GM21528 (cell line): ENCODE data around the gene SNAPIN.

Experiments
- ATAC-seq: cut with Tn5 transposase; IDR thresholded peaks from one replicate; pipeline ENCODE4 v1.9.1; 2021; ENCODE audit warnings: mild to moderate bottlenecking, moderate library complexity; ENCODE audit not compliant: unreplicated experiment, low FRiP score

Gene SNAPIN

DNA sequence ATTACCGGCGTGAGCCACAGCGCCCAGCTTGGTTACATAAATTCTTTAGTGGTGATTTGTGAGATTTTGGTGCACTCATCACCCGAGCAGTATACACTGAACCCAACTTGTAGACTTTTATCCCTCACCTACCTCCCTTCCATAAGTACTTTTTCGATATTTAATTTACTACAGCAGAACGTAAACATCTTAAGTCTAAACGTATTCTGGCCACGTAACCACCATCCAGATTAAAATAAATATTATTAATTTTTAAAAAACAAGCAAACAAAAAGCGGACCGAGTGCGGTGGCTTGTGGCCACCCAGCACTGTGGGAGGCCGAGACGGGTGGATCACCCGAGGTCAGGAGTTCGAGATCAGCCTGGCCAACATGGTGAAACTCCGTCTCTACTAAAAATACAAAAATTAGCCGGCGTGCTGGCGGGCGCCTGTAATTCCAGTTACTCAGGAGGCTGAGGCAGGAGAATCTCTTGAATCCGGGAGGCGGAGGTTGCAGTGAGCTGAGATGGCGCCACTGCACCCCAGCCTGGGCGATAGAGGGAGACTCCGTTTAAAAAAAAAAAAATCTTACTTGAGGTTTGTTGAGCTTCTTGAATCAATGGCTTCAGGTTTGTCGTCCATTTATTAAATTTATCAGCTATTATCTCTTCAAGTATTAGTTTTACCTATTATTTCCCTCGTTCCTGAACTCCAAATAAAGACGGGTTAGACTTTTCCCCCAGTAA lies 13.3 kb downstream of the SNAPIN start:
- ATAC-seq, result peak; percentile 19

DNA sequence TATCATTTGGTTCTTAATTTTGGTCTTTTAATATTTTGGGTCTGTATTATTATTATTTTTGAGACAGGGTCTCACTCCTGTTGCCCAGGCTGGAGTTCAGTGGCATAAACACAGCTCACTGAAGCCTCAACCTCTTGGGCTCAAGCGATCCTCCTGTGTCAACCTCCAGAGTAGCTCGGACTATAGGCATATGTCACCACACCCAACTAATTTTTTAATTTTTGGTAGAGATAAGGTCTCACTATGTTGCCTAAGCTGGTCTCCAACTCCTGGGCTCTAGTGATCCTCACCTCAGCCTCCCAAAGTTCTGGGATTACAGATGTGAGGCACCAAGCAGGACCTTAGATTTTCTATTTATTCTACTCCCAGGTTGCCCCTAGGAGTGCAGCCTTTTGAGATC lies 15.0 kb downstream of the SNAPIN start:
- no peak for ATAC-seq

DNA sequence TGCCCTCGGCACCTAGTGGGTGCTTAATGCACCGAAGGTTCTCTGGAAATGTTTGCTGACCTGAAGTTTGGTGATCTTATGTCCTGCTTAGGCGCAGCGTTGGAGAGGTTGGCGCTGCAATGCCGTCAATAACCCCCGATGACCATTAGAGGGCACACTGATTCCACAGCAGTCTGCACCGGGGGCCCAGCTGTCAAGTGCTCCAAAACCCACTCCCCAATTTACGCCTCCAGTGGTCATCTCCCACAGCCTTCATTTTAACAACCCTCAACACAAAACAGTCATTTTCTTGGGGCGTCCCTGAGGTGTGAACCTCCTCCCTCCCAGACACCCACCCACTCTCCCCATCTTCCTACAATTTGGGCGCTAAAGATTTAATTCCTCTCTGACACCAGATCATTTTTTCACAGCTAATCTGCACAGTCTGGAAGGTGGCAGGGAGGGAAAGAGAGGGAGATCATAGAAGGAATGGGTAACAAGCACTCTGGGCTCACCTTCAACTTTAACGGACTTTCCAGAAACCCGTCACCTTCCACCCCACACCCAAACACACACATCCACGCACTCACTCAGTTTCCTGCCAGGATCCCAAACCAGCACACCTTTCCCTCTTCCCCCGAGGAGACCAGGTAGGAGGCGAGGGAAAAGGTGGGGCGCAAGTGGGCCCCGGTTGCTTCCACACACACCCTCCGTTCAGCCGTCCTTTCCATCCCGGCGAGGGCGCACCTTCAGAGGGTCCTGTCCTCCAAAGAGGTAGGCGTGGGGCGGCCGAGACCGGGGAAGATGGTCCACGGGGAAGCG lies 19.4 kb downstream of the SNAPIN start:
- ATAC-seq, result no peak

DNA sequence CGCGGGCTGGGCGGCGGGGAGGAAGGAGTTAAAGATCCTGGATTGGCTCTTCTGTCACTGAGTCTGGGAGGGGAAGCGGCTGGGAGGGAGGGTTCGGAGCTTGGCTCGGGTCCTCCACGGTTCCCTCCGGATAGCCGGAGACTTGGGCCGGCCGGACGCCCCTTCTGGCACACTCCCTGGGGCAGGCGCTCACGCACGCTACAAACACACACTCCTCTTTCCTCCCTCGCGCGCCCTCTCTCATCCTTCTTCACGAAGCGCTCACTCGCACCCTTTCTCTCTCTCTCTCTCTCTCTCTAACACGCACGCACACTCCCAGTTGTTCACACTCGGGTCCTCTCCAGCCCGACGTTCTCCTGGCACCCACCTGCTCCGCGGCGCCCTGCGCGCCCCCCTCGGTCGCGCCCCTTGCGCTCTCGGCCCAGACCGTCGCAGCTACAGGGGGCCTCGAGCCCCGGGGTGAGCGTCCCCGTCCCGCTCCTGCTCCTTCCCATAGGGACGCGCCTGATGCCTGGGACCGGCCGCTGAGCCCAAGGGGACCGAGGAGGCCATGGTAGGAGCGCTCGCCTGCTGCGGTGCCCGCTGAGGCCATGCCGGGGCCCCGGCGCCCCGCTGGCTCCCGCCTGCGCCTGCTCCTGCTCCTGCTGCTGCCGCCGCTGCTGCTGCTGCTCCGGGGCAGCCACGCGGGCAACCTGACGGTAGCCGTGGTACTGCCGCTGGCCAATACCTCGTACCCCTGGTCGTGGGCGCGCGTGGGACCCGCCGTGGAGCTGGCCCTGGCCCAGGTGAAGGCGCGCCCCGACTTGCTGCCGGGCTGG lies 20.2 kb downstream of the SNAPIN start, which contains the start of gene NPR1:
Gene NPR1, plus strand, starts transcription at position 170 of the 818 bp plus-strand sequence. Its CDS starts 421 bp downstream, at position 591.
- no peak for ATAC-seq

DNA sequence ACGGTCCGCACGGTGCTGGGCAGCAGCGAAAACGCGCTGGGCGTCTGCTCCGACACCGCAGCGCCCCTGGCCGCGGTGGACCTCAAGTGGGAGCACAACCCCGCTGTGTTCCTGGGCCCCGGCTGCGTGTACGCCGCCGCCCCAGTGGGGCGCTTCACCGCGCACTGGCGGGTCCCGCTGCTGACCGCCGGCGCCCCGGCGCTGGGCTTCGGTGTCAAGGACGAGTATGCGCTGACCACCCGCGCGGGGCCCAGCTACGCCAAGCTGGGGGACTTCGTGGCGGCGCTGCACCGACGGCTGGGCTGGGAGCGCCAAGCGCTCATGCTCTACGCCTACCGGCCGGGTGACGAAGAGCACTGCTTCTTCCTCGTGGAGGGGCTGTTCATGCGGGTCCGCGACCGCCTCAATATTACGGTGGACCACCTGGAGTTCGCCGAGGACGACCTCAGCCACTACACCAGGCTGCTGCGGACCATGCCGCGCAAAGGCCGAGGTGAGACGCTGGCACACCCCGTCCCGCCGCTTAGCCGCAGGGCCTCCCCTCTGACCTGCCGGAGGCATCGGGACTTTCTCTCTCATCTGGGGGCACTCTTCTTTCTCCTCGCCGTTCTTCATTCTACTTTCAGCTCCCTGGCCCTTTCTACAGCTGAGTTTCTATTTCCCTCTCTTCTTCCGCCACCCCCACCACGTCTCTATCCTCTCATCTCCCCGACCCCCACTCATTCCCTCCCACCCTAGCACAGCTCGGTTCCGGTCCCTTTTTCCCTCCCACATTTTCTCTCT lies 21.0 kb downstream of the SNAPIN start:
- no peak for ATAC-seq

DNA sequence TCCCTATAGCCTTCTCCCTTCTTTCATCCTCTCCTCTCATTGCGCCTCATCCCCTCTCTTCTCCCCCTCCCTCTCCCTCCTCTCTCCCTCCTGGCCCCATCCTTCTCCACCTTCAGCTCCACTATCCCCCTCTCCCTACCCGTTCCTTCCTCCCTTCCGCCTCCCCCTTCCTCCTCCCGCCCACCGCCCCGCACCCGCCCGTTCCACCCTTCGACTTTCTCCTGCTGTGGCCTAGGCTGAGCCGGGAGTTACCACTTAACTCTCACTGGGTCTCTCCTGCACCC lies 21.6 kb downstream of the SNAPIN start:
- ATAC-seq, result no peak

DNA sequence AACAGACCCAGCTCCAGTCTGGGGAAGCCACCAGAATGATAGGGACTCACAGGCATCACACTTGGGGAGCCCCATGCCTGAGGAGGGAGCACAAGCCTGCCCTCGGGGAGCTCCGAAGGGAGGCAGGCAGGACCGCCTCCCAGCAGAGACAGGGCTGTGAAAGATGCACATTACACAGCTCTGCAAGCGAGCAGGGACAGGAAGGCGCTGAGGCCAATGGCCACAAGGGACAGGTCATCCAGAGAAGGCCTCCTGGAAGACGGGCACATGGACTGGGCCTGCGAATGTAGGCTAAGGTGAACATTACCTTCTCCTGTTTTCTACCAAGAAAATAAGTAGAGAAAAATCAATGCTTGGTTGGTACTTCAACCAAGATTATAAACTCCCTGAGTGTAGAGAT lies 24.2 kb downstream of the SNAPIN start:
- no peak for ATAC-seq

DNA sequence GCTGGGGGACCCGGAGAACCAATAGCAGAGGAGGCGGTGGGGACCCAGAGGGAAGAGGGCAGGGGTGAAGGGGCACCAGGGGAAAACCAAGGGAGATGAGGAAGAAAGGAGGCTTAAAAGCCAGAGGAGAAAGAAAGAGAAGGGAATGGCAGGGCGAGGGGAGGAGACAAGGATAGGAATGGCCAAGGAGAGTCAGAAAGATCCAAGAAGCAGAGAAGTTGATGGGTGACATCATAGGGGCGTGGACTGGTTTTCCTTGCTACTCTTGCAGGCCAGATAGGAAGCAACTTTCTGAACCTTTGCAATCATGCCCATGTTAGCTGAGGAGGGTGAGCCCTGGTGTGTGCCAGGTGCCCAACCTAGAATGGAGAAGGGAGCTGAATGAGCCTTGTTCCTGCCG lies 25.4 kb downstream of the SNAPIN start:
- no peak for ATAC-seq

DNA sequence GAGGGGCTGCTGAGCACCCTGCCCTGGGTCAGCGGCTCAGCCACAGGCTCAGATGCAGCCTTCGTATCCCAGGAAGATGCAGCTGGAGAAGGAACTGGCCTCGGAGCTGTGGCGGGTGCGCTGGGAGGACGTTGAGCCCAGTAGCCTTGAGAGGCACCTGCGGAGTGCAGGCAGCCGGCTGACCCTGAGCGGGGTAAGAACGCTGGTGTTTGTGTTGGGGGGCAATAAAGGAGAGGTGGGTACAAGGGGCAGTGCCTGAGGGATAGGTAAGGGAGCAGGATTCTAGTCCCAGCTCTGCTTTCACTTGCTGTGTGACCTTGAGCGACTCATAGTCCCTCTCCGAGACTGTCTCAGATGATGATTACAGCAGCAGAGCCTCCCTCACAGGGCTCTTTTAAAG lies 26.4 kb downstream of the SNAPIN start:
- no peak for ATAC-seq

DNA sequence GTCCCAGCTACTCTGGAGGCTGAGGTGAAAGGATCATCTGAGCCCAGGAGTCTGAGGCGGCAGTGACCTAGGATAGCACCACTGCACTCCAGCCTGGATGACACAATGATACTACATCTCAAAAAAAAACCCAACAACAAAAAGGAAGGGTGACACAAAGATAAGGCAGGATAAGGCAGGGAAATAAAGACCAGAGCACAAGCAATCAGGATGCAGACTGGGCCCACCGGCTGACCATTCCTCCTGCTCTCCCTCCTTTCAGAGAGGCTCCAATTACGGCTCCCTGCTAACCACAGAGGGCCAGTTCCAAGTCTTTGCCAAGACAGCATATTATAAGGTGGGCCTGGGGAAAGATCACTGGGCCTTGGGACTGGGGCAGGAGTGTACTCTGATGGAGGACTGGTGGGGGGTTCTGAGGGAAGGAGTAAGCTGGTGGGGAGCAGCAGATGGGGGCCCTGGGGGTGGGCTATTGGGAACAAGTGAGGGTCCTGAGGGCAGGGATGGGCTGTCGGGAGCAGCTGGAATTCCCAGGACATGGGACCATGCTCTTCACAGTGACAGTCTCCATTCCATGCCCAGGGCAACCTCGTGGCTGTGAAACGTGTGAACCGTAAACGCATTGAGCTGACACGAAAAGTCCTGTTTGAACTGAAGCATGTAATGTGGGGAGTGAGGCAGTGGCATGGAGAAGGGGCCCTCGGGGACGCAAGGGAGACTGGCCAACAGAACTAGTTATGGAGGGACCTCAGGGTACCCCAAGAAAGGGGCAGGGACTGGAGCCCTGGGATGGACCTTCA lies 27.2 kb downstream of the SNAPIN start:
- ATAC-seq, result no peak

DNA sequence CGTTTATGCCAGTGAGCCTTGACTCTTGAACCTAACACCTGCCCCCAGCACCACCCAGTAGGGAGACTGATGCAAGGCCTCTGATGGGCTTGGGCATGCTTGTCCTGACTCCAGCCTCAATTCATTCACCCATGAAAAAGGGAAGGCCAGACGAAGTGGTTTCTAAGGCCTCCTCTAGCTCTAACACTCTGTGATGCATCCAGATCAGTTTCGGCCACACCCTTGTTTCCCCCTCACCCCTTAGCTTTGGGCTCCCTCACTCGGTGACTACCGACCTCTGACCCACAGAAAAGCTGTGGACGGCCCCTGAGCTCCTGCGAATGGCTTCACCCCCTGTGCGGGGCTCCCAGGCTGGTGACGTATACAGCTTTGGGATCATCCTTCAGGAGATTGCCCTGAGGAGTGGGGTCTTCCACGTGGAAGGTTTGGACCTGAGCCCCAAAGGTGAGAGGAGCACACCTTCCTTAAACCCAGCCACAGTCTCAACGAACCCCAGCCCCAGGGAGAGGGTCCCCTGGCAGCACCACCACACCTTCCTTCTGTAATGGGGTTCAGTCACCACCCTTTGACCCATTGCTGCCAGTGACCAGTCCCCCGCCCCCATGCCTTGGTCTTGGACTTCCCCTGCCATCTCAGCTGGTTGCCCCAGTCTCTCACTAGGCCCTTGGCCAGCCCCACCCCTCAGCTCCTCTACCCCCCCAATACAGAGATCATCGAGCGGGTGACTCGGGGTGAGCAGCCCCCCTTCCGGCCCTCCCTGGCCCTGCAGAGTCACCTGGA lies 29.0 kb downstream of the SNAPIN start:
- no peak for ATAC-seq

DNA sequence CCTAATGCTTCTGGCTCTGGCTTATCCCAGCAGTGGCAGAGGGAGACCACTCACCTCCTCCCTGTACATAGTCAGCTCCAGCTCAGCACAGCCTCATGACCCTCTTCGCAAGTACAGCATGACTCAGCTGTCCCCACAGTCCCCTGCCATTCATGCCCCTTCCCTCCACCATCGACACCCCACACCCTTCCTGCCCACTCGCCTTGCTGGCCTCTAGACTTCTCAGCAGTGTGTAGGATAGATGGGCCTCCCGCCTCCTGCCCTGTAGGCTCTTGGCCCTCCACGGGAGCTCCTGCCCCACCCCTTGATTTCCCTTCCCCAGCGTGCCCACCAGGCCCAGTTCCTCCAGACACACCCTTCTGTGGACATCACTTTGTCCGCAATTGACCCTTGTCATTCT lies 29.8 kb downstream of the SNAPIN start:
- no peak for ATAC-seq

DNA sequence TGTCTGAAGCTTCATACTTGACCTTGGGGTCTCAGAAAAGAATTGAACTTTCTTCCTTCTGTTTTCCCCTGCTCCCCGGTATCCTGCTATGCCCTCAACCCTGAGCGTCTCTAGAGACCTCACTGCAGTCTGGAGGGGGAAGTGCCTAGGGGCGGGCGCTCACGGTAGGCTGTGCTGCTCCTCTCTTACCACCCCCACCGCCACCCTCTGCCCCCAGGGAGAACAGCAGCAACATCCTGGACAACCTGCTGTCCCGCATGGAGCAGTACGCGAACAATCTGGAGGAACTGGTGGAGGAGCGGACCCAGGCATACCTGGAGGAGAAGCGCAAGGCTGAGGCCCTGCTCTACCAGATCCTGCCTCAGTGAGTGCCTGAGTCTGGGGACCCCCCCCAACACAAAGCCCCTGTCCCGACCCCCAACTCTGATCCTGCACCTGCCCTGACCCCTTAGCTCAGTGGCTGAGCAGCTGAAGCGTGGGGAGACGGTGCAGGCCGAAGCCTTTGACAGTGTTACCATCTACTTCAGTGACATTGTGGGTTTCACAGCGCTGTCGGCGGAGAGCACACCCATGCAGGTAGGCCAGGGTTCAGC lies 30.3 kb downstream of the SNAPIN start:
- no peak for ATAC-seq

DNA sequence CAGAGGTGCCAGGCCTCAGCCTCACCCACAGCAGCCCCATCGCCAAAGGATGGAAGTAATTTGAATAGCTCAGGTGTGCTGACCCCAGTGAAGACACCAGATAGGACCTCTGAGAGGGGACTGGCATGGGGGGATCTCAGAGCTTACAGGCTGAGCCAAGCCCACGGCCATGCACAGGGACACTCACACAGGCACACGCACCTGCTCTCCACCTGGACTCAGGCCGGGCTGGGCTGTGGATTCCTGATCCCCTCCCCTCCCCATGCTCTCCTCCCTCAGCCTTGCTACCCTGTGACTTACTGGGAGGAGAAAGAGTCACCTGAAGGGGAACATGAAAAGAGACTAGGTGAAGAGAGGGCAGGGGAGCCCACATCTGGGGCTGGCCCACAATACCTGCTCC lies 35.0 kb downstream of the SNAPIN start:
- no peak for ATAC-seq

DNA sequence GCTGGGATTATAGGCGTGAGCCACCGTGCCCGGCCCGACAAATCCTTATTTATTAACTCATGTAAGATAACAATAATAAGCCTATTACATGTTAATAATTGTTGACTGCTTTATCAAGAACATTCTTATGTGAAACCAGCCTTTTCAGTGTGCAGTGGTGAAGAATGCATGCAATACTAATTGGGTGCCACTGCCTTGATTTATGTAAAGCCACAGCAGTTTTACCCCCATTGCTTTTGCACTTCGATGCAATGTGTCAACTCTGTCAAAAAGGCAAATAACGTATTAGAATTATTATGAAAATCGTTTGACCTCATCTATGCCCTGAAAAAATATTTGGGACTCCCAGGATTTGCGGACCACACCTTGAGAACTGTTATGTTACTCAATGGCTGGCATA lies 38.2 kb downstream of the SNAPIN start:
- no peak for ATAC-seq

DNA sequence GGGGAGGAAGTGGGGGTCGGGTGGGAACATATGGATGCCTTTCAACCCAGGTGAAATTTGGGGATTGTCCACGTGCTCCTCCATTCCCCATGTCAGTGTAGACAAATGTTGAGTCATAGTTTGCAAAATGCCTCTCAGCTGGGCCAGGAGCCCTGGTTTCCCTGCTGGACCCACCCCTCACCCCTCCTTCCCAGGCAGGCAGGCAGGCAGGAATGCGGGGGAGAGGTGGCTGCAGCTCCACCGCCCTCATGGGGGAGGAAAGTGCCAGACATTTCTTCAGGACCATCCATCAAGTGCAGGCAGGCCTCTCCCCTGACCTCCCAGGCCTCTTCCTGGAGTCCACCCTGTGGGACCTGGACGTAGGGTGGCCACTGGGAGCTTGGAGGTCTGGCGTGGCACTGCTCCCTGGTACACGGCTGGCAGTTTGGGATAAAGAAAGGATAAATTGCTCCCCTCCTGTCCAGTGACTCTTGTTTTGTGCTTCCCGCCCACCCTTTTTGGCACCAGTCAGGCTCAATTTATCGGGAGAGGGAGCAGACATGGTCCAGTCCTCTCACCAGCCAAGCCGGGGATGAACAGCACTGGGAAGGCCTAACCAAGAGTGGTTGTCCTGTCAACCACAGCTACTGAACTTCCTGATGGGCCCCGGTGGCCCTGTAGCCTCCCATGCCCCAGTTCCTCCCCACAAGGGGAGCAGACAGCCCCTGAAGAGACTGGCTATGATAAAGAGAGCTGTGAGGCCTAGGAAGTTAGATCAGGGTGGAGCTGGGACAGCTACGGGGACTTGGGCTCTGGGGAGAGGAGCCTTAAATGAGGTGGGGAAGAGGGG lies 38.9 kb downstream of the SNAPIN start:
- no peak for ATAC-seq

DNA sequence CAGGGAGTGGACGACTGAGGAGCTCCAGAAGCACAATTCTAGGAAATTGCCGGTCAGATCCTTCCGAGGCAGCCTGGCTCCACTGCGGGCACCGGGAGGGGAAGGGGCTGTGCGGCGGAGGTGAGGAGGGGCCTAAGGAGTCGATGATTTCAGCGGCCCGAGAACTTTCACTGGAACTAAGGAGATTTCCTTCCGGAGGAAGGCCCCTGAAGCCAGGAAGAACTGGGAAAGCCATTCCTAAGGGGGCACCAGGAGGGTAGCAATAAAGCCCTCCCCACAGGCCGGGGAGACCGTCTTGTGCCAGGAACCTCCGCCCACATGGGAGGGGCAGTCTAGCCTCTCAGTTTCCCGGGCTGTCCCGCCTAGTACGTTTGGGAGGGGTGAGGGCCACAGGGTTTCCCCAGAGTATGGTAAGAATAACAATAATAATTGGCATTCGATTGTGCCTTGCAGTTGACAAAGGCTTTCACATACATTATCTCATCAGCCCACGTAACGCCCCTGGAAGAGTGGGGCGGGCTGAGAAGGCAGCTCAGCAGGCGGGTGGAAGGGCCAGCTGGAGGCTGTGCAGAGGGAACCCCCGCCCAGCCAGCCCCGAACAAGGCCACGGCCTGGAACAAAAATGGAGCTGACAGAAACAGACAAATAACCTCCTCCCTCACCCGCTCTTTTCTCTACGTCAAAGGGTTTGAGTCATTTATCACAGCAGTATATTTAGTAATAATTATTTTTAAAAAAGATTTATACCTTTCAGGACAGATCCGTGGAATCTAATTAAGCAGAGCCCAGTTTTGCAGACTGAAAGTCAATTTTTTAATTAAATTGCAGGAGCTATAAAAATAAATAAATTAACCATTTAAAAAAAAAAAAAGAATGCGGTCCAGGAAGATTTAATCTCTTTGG lies 39.8 kb downstream of the SNAPIN start:
- ATAC-seq, result no peak
